A673 (cell line): ENCODE results near the gene MFSD2A.

Source experiments
- CTCF ChIP-seq: fragments of 300-800, 200-600 bp; sonication (generic); conservative IDR thresholded peaks from 2 replicates; pipeline ENCODE4 v1.5.1; 2017; ENCODE audit warnings: low read depth, mild to moderate bottlenecking, antibody characterized with exemption, low read length, moderate library complexity, mixed read lengths
- EZH2 ChIP-seq: fragments of 200-600 bp; sonication (generic); IDR thresholded peaks from 2 replicates; pipeline ENCODE4 v1.6.1; 2017; ENCODE audit warnings: borderline replicate concordance, low read depth, mild to moderate bottlenecking, mixed read lengths, antibody characterized with exemption, low read length; ENCODE audit not compliant: poor library complexity, severe bottlenecking

DNA sequence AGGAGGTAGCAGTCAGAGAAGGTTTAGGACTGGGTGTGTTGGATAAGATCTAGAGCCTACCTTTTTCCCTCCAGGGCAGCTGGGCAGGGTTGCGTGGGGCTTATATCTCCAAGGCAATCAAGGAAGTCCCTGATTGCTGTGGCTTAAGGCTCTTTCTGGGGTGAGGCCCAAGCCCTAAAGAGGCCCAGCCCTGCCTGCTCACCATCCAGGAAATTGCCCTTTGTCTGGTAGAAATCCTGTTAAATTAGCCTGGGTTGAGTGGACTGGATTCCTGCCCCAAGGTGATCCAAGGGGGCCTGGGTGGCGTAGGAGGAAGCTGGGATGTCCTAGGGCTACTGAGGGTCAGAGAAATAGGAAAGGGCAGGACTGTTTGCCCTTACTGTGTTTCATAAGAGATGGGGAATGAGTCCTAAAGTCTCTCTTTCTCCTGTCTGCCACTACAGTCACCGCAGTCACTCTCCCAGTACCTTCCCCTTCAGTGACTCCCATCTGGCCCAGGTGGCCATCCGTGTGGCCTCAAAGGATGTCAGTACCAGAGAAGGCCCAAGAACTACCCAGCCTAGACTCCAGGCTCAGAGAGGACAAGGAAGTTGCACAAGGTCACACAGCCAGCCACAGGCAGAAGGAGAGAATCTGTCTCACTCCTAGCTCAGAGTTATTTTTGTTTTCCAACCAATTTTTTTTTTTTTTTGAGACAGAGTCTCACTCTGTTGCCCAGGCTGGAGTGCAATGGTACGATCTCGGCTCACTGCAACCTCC lies 25.8 kb downstream of the MFSD2A start:
- no peak for TF ChIP-seq EZH2
- TF ChIP-seq CTCF: no peak
